Measurements from ENCODE around the gene ZNF692. TPM values are rescaled to one million over a fixed set of nuclear protein-coding genes. Genes with fewer than 3 reads are reported as not detected.

The ZNF692 gene
- total RNA-seq, 1 donor from 2014 or later: 38.2 TPM

DNA sequence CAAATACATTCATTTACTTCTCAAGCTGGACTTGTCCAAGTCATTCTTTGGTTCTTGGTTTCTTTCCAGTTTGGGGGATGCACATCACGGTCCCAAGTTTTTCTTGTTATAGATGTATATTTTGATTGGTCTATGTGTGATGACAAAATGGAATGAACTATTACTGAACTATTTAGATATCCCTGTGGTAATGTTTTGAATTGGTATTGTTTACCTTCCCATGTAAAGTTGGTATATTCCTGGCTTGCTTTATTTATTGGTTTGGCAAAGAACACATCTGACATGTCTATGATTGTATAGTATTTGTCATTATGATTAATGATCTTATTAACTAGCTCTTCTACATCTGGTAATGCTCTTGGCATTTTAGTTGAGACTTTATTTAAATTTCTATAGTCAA is 22.4 kb upstream of the ZNF692 start:
- DNase-seq (ENCODE audit: extremely low read depth, low read depth, low spot score): no peak

- DNase-seq (ENCODE audit: extremely low read depth, low read depth, low spot score): peak; percentile 87
Observed at GRCh38 chr1:248873993-248874533, 15.2 kb upstream of the ZNF692 start.

- DNase-seq (ENCODE audit: extremely low read depth, low read depth, low spot score): peak; percentile 90
Observed at GRCh38 chr1:248873409-248873992, 14.6 kb upstream of the ZNF692 start.

- DNase-seq (ENCODE audit: extremely low read depth, low read depth, low spot score): no peak
Observed at GRCh38 chr1:248872752-248873408, 14.0 kb upstream of the ZNF692 start.

GRCh38 chr1:248871837-248872401 is 13.0 kb upstream of the ZNF692 start:
- no peak for DNase-seq (ENCODE audit: extremely low read depth, low read depth, low spot score)

GRCh38 chr1:248862998-248863881 is 4.4 kb upstream of the ZNF692 start:
- no peak for DNase-seq (ENCODE audit: extremely low read depth, low read depth, low spot score)

DNA sequence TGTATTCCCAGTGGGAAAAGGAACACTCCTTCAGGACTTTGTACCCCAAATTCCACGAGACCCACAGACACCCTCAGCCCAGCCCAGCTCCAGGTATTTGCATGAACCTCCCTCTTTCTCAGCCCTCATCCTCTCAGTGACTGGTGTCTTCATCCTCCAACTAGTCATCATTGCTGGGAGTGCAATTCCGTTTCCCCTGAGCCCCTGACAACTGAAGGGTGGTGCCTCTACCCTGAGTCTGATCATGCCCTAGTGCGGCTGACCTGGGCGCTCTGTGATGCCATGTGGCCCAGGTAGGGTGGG is 3.8 kb upstream of the ZNF692 start:
- DNase-seq (ENCODE audit: extremely low read depth, low read depth, low spot score): no peak

DNA sequence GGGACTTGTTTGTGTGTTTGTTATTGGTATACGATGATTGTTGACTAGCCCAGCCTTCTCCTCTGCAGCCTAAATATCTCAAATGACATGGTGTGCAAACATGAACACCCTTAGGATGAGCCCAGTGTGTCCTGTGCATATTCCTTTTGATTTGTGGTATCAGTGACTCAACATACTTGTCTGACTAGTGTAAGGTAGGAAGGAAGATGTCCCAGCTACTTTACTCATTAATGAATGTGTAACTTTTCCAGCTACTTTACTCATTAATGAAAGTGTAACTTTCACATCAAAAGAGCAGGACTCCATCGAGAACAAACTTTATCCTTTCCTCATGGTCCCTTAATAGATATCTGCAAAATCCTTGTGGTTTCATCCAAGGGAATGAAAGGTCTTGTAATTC is 2.7 kb upstream of the ZNF692 start:
- DNase-seq (ENCODE audit: extremely low read depth, low read depth, low spot score): no peak

DNA sequence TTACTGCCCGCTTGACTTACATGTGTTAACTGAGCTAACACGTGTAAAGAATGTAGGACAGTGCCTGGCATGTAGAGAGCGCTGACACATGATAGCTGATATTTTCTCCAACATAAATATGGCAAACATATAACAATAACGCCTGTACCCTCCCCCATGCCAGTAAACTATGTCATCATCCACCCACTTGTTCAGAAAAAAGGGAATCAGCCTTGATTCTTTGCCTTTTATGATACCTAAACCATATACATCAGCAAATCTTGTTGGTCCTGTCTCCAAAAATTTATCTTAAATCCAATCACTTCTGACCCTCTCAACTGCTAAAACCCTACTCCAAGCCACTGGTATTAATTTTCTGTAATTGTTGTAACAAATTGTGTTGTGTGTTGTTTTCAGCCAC is 1.1 kb upstream of the ZNF692 start:
- no peak for DNase-seq (ENCODE audit: extremely low read depth, low read depth, low spot score)

GRCh38 chr1:248858096-248858890 is 592 bp downstream of the ZNF692 start:
- DNase-seq (ENCODE audit: extremely low read depth, low read depth, low spot score): no peak

GRCh38 chr1:248857749-248858095 is 1.2 kb downstream of the ZNF692 start:
- DNase-seq (ENCODE audit: extremely low read depth, low read depth, low spot score): no peak

DNA sequence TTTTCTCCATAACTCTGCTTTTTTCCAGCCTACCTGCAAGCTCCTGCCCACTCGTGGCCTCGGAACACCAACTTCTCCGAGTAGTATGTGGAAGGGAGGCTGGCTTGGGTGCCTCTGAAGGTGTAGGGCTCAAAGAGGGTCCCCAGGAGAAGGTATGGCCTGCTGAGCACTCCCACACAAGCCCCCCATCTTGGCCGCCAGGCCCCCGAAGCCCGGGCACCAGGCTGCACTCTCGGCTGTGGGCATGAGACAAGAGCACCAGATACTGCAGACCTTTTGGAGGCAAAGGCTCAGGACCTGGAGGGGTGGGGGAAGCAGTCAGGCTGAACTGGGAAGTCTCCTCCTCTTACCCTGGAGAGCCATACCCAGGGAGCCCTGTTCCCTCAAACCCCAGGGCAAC is 1.7 kb downstream of the ZNF692 start:
- no peak for DNase-seq (ENCODE audit: extremely low read depth, low read depth, low spot score)

DNA sequence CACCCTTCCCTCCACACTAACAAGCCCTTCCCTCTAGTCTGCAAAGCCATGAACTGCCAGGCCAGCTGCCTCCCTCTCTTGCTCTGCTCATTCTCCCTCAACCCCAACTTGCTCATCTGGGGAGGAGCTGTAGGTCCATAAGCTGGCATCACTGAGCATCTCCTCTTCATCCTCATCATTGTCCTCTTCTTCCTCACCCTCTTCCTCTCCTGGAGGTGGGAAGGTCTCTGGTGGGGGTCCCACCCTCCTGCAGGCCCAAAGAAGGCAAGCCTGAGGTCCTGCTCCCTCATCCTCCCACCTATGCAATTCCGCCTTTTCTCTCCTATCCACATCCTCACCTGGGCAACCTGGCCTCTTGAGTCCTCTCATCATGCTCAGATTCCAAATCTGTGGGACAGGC is 2.7 kb downstream of the ZNF692 start:
- DNase-seq (ENCODE audit: extremely low read depth, low read depth, low spot score): no peak

- no peak for DNase-seq (ENCODE audit: extremely low read depth, low read depth, low spot score)
Observed at GRCh38 chr1:248855580-248855979, 3.3 kb downstream of the ZNF692 start.

DNA sequence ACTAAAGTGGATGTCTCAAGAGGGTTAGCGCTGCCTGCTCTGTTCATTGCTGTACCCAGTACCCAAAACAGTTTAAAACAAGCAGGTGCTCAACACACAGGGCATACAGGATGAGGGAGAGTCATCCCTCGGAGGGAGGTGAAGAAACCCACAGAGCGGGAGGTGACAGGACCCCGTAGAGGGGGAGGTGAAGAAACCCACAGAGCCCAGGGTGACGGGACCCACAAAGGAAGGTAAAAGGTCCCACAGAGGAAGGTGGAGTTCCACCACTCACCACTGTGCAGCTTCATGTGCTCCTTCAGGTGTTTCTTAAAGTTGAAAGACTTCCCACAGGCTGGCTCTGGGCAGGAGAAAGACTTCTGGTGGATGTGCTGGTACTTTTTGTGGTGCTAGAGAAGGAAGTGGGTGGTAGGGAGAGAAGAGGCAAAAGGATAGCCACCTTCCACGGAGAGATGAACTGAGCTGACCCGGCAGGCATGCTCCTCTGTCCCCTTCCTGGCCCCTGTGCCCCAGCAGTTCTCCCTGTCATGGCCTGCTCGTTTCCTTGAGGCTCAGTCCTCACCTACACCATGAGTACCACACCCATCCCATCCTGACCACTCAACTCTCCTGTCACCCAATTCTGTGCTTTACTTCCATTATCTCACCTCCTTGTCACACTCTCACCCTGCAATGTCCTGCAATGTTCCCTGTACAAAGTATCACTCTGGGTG is 5.1 kb downstream of the ZNF692 start:
- no peak for DNase-seq (ENCODE audit: extremely low read depth, low read depth, low spot score)

DNA sequence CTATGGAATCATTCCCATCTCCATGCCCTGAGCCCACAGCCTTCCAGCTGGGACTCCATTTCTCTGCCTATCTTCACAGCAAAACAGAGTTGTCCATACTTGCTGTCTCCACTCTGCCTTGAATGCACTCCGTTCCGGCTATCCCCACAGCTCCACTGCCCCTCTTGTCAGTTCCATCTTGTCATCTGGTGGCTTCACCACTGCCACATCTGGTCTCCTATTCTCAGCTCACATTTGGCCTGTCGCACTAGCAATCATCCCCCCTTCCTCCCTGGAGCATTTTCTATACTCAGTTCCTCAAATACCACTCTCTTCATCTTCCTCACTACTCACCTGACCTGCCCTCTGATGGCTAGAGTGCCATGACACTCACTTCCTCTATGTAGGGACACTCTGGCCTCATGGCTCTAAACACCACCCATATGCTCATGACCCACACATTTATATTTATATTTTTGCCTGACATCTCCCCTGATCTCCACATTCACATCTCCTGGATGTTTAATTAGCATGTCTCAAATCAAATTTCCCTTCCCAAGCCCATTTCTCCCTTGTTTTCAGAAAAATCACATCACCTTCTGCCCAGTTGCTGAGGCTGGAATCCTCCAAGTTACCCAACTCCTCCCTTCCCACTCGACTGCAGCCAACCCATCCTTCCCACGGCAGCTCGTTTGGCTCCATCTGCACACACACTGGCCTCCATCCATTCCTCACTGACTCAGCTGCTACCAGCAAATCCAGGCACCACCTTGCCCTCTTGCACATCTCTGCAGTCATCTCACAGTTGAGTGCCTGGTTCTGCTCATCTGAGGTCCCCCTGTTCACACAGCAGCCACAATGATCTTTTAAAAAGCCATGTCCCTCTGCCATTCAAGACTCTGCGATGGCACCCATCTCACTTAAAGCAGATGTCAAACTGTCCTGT is 6.1 kb downstream of the ZNF692 start:
- DNase-seq (ENCODE audit: extremely low read depth, low read depth, low spot score): no peak

GRCh38 chr1:248851390-248851789 is 7.5 kb downstream of the ZNF692 start:
- DNase-seq (ENCODE audit: extremely low read depth, low read depth, low spot score): no peak

DNA sequence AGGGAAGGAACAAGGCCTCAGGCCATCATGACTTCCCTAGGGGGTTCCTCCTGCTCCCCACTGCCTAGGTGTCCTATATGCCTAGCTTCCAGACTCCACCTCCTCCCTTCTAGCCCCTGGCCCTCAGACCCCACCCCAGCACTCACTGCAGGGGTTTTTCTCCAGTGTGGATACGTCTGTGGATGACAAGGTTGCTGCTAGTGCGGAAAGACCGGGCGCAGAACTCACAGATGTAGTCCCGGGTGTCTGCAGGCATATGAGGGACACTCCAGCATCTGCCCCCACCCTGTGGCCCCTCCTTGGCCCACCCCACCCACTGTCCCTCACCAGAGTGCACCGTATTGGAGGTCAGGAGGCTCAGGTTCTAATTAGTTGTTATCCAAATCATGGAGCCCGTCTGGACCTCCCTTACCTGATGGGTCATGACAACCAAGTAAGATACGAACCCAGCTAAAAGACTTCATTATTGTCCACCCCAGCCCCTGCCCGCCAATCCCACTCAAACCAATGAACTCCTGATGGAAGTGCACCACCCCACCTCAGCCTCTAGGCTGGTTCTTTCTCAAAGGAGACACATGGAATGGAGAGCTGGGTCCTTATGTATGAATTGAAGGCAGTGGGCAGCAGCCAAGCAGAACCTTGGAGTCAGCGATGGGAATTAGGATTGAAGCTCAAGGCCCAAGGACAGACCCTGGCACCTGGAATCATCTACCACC is 8.2 kb downstream of the ZNF692 start:
- no peak for DNase-seq (ENCODE audit: extremely low read depth, low read depth, low spot score)

Data from glomerular endothelial cell (primary cell).